Fibroblast of skin of right quadriceps (primary cell): ENCODE data around the gene TAB2.
A peak's percentile ranks its signal among the peaks of the same experiment; 100 is the strongest.
"Not testable (repeated sequence)": the region's sequence is repeated elsewhere in the genome, so short reads cannot be mapped to it uniquely, and the experiment has no call there.

Experiments
- DNase-seq: peaks from one replicate; pipeline ENCODE4 v3.0.0-alpha.2; 2013

TAB2 gene

GRCh38 chr6:149313070-149313469 lies 4.4 kb upstream of the TAB2 start:
- DNase-seq = no peak

- DNase-seq = no peak
Measured at GRCh38 chr6:149313861-149314260, 3.7 kb upstream of the TAB2 start.

GRCh38 chr6:149314325-149314905 lies 3.1 kb upstream of the TAB2 start:
- DNase-seq = no peak

- DNase-seq = no peak
Measured at GRCh38 chr6:149316108-149316727, 1.3 kb upstream of the TAB2 start.

GRCh38 chr6:149316740-149317643 lies 520 bp upstream of the TAB2 start:
- peak; percentile 95 for DNase-seq

GRCh38 chr6:149318581-149319286 lies 1.2 kb downstream of the TAB2 start:
- peak; percentile 28 for DNase-seq

GRCh38 chr6:149319422-149319821 lies 1.9 kb downstream of the TAB2 start:
- DNase-seq = no peak

- DNase-seq = not testable (repeated sequence)
Measured at GRCh38 chr6:149320016-149320415, 2.5 kb downstream of the TAB2 start.

GRCh38 chr6:149320796-149321195 lies 3.3 kb downstream of the TAB2 start:
- DNase-seq = no peak

GRCh38 chr6:149323353-149323752 lies 5.8 kb downstream of the TAB2 start:
- no peak for DNase-seq

GRCh38 chr6:149323925-149324324 lies 6.4 kb downstream of the TAB2 start:
- no peak for DNase-seq

- DNase-seq = no peak
Measured at GRCh38 chr6:149324428-149324827, 6.9 kb downstream of the TAB2 start.

GRCh38 chr6:149325648-149326236 lies 8.2 kb downstream of the TAB2 start:
- DNase-seq = no peak

- no peak for DNase-seq
Measured at GRCh38 chr6:149327638-149328037, 10.1 kb downstream of the TAB2 start.

- no peak for DNase-seq
Measured at GRCh38 chr6:149328083-149328482, 10.6 kb downstream of the TAB2 start.

- DNase-seq = no peak
Measured at GRCh38 chr6:149329529-149329928, 12.0 kb downstream of the TAB2 start.

GRCh38 chr6:149330133-149330532 lies 12.6 kb downstream of the TAB2 start:
- DNase-seq = no peak

GRCh38 chr6:149331043-149331807 lies 13.7 kb downstream of the TAB2 start:
- peak; percentile 26 for DNase-seq

- peak; percentile 11 for DNase-seq
Measured at GRCh38 chr6:149331871-149332270, 14.4 kb downstream of the TAB2 start.

- no peak for DNase-seq
Measured at GRCh38 chr6:149332602-149333265, 15.2 kb downstream of the TAB2 start.

- DNase-seq = no peak
Measured at GRCh38 chr6:149333266-149333620, 15.7 kb downstream of the TAB2 start.

GRCh38 chr6:149334201-149334600 lies 16.7 kb downstream of the TAB2 start:
- DNase-seq = peak; percentile 62
